ENCODE results near the gene BTBD19. TPM values are rescaled to one million over a fixed set of nuclear protein-coding genes. Genes with fewer than 3 reads are reported as not detected.

Gene BTBD19
- total and polyA plus RNA-seq, 2 of the 4 experiments (the other 2 are of a cell fraction), result 0.90 to 17.2 TPM

DNA sequence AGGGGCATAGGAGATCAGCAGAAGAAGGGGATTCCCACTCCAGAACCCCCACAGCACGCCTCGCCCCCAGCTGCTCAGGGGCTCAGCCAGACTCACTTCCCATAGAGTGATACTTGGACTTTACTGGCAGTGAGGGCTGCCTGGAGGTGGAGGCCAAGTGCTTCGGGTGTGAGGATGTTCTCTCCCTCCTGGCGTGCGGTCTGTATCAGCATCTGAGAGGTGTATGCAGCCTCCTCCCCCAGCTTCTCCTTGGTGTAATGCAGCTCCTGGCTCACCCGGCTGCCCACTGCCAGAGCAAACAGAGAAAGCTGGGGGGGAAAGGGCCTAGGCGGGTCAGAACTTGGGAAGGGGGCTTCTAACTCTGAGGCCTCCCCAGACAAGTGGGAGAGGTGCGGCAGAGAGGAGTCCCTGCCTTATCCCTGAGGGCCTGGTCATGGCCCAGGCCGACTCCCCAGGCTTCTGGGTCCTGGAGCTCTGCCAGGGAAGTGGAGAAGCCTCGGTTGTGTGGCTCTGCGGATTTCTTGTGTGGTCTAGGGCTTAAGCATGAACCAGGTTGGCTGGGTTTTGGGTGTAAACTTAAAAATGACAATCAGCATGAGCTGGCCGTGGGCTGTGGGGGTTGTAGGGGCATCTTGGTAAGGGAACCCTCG lies 23.9 kb downstream of the BTBD19 start:
- no peaks in the 10 kb centered on the region for H3K9me1 ChIP-seq (ENCODE audit: insufficient read depth, low read length)
- no peak overlapping the region for H2AFZ ChIP-seq (replicated peaks; ENCODE audit: low read length, poor library complexity)
- no peak overlapping the region for H3K4me2 ChIP-seq (ENCODE audit: low read depth, low read length)
- H3K36me3 ChIP-seq (ENCODE audit: control insufficient read depth, insufficient read depth, low read length), result no peaks in the 10 kb centered on the region
- in situ Hi-C loops (cut with MboI; ENCODE audit: low sequenced_read_pairs) (loop anchor here (10.0 kb wide), 1 partner anchor 473 kb away; no protein-coding TSS in a partner anchor), intact Hi-C loops (cut with micrococcal nuclease) (no loop called here), dilution Hi-C loops (cut with HindIII; ENCODE audit: low sequenced_read_pairs, unreplicated experiment) (no loop called here)
- H3K9ac ChIP-seq (ENCODE audit: low read depth, low read length), result no peak overlapping the region
- ChIA-PET CTCF (no interaction called here), POLR2A (ENCODE audit: unreplicated experiment) (interaction anchor here (1.2 kb wide), 1 partner anchor 13 kb away, joined by 4 read pairs; no protein-coding TSS in a partner anchor)
- H3K4ac ChIP-seq (ENCODE audit: low read depth, low read length), result no peak overlapping the region
- no peak overlapping the region for H2BK5ac ChIP-seq (ENCODE audit: low read depth, low read length, poor library complexity, severe bottlenecking)
- no peak overlapping the region for H3K18ac ChIP-seq (ENCODE audit: low read depth, low read length)
- H4K91ac ChIP-seq (ENCODE audit: insufficient read depth, low read depth, low read length), result no peak overlapping the region
- BruUV-seq (replicated peaks), result no TSS peak
- no peaks in the 10 kb centered on the region for H4K20me1 ChIP-seq (ENCODE audit: insufficient read depth, low read length)
- no peaks in the 10 kb centered on the region for H3K27me3 ChIP-seq (ENCODE audit: control insufficient read depth, insufficient read depth, low read length)
- no peak overlapping the region for H4K8ac ChIP-seq (ENCODE audit: low read depth in 2 of 2, low read length in 2 of 2)
- H3K27ac ChIP-seq (ENCODE audit: insufficient read depth, low read length), result no peak overlapping the region
- peak overlapping the region; percentile 37 for H2AK9ac ChIP-seq (replicated peaks; ENCODE audit: low read depth, low read length, poor library complexity)
- H3K23ac ChIP-seq (ENCODE audit: low read depth, low read length), result no peak overlapping the region
- H3K79me1 ChIP-seq (ENCODE audit: low read depth in 1 of 2, low read length in 2 of 2), result no peaks in the 10 kb centered on the region
- TF ChIP-seq MAFK (IDR thresholded peaks at IDR 0.05; ENCODE audit: low read depth, low read length) (no peak), MXI1 (IDR thresholded peaks at IDR 0.05; ENCODE audit: borderline replicate concordance, low read depth, low read length) (no peak), BHLHE40 (IDR thresholded peaks at IDR 0.05; ENCODE audit: low read depth, low read length) (no peak), CTCF (conservative IDR thresholded peaks at IDR 0.05; ENCODE audit: low read depth, low read length) (no peak), NFE2L2 (IDR thresholded peaks at IDR 0.05; ENCODE audit: low read depth, low read length) (no peak), POLR2A (IDR thresholded peaks at IDR 0.05; ENCODE audit: low read depth, low read length) (no peak), MAZ (IDR thresholded peaks at IDR 0.05; ENCODE audit: borderline replicate concordance, low read depth, low read length) (no peak), FOS (IDR thresholded peaks at IDR 0.05; ENCODE audit: low read depth, low read length) (no peak), RAD21 (IDR thresholded peaks at IDR 0.05; ENCODE audit: low read length) (no peak), CEBPB (IDR thresholded peaks at IDR 0.05; ENCODE audit: low read depth, low read length) (no peak), SMC3 (IDR thresholded peaks at IDR 0.05; ENCODE audit: low read depth, low read length) (no peak), USF2 (IDR thresholded peaks at IDR 0.05; ENCODE audit: low read depth, low read length) (no peak), CHD1 (IDR thresholded peaks at IDR 0.05; ENCODE audit: low read depth, low read length) (no peak), RFX5 (IDR thresholded peaks at IDR 0.05; ENCODE audit: low read depth, low read length) (no peak), RCOR1 (IDR thresholded peaks at IDR 0.05; ENCODE audit: insufficient replicate concordance, low read length) (no peak)
- no peaks in the 10 kb centered on the region for H3K4me1 ChIP-seq (ENCODE audit: control insufficient read depth, insufficient read depth, low read length)
- no peak overlapping the region for H3K14ac ChIP-seq (replicated peaks; ENCODE audit: low read depth, low read length)
- ATAC-seq (ENCODE audit: low read depth) (no peak), DNase-seq (no peak)
- no peak overlapping the region for H2BK20ac ChIP-seq (ENCODE audit: low read depth, low read length)
- no peak overlapping the region for H2AK5ac ChIP-seq (ENCODE audit: low read depth, low read length)
- no peak overlapping the region for H3K4me3 ChIP-seq (ENCODE audit: insufficient read depth, low read depth, low read length)
- H2BK15ac ChIP-seq (ENCODE audit: low read depth, low read length), result no peak overlapping the region
- H3K56ac ChIP-seq (ENCODE audit: extremely low read depth, insufficient read depth, low read length), result no peak overlapping the region
- H2BK120ac ChIP-seq (ENCODE audit: low read depth, low read length), result no peak overlapping the region
- H3K9me3 ChIP-seq (ENCODE audit: control insufficient read depth, insufficient read depth, low read length), result no peaks in the 10 kb centered on the region
- WGBS, 2 experiments (ENCODE audit: extremely low coverage in 2 of 2, insufficient read length in 1 of 2), result 20% methylated on average over 1 of the region's 13 CpGs; no CpG with 5 or more reads in 1 of the 2 experiments
- no peak overlapping the region for H4K5ac ChIP-seq (ENCODE audit: low read depth, low read length)

Measured in IMR-90 (cell line).